Glomerular endothelial cell (primary cell): ENCODE results near the gene ABLIM3. TPM values are rescaled to one million over a fixed set of nuclear protein-coding genes. Genes with fewer than 3 reads are reported as not detected.
A peak's percentile ranks its signal among the peaks of the same experiment; 100 is the strongest.

ENCODE experiments used
- DNase-seq: peaks from one replicate; pipeline ENCODE4 v3.0.0-alpha.2; 2011; ENCODE audit warnings: low read depth, low spot score; ENCODE audit errors: extremely low read depth
- total RNA-seq: library from RNA; depleted of rRNA; stranded (reverse); fragments of >200 nt; gene quantifications from 2 replicates; pipeline ENCODE4 v1.2.3, GENCODE V29; 2015

Gene ABLIM3
- total RNA-seq, 1 donor from 2014 or later, result 60.4 TPM

GRCh38 chr5:149132474-149132873 is 8.8 kb upstream of the ABLIM3 start:
- no peak for DNase-seq

- no peak for DNase-seq
Observed at GRCh38 chr5:149133795-149134777, 7.2 kb upstream of the ABLIM3 start.

GRCh38 chr5:149134778-149135500 is 6.4 kb upstream of the ABLIM3 start:
- no peak for DNase-seq

- DNase-seq, result no peak
Observed at GRCh38 chr5:149135536-149136201, 5.6 kb upstream of the ABLIM3 start.

- DNase-seq, result no peak
Observed at GRCh38 chr5:149138182-149138923, 2.9 kb upstream of the ABLIM3 start.

- no peak for DNase-seq
Observed at GRCh38 chr5:149140197-149141002, 893 bp upstream of the ABLIM3 start.

GRCh38 chr5:149141957-149142851 is 911 bp downstream of the ABLIM3 start:
- DNase-seq, result no peak

- no peak for DNase-seq
Observed at GRCh38 chr5:149143470-149143869, 2.2 kb downstream of the ABLIM3 start.

GRCh38 chr5:149144637-149145036 is 3.3 kb downstream of the ABLIM3 start:
- no peak for DNase-seq

GRCh38 chr5:149145138-149145537 is 3.8 kb downstream of the ABLIM3 start:
- DNase-seq, result no peak

GRCh38 chr5:149147676-149148075 is 6.4 kb downstream of the ABLIM3 start:
- DNase-seq, result no peak

- DNase-seq, result no peak
Observed at GRCh38 chr5:149149942-149150341, 8.6 kb downstream of the ABLIM3 start.

GRCh38 chr5:149150457-149150856 is 9.2 kb downstream of the ABLIM3 start:
- DNase-seq, result peak; percentile 91

GRCh38 chr5:149151717-149152116 is 10.4 kb downstream of the ABLIM3 start:
- DNase-seq, result no peak

- DNase-seq, result no peak
Observed at GRCh38 chr5:149152317-149152746, 11.0 kb downstream of the ABLIM3 start.

- no peak for DNase-seq
Observed at GRCh38 chr5:149153193-149153750, 12.0 kb downstream of the ABLIM3 start.

- DNase-seq, result no peak
Observed at GRCh38 chr5:149153751-149154610, 12.7 kb downstream of the ABLIM3 start.
